LNCAP (cell line): ENCODE data around the gene EFNB3.

ENCODE experiments used
- CTCF ChIP-seq: fragments of 450-650 bp; IDR thresholded peaks from 2 replicates; pipeline ENCODE4 v1.5.1; 2017; ENCODE audit warnings: mild to moderate bottlenecking

EFNB3 gene

GRCh38 chr17:7716901-7717755 is 12.1 kb downstream of the EFNB3 start, which contains the start of gene DNAH2:
Gene DNAH2, plus strand, starts transcription at chr17:7717744. Its CDS starts 1,991 bp downstream, at chr17:7719735.
- TF ChIP-seq CTCF: peak; percentile 69

- no peak for TF ChIP-seq CTCF
These were observed 12.9 kb downstream of the EFNB3 start for GRCh38 chr17:7717756-7718350.

- TF ChIP-seq CTCF: no peak
These were observed 14.7 kb downstream of the EFNB3 start for GRCh38 chr17:7719661-7720060.

DNA sequence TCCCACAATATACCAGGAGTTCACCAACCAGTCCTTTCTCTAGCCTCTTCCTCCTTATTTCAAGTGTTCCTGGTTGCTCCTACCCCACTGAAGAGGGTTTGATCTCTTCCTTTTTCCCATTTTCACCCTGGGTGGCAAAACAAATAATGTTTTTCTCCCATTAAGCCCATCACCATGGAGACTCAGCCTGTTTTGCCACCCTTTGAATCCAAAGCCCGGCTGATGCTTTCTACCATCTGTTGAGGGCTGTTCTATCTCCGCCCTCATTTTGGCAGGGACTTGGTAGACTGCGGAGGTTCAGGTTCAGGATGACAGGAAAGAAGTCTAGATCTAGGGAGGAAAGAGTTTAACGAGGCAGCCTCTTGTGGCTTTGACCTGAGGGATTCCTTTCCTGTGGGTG is 15.1 kb downstream of the EFNB3 start:
- no peak for TF ChIP-seq CTCF

- no peak for TF ChIP-seq CTCF
These were observed 16.6 kb downstream of the EFNB3 start for GRCh38 chr17:7721612-7722011.

DNA sequence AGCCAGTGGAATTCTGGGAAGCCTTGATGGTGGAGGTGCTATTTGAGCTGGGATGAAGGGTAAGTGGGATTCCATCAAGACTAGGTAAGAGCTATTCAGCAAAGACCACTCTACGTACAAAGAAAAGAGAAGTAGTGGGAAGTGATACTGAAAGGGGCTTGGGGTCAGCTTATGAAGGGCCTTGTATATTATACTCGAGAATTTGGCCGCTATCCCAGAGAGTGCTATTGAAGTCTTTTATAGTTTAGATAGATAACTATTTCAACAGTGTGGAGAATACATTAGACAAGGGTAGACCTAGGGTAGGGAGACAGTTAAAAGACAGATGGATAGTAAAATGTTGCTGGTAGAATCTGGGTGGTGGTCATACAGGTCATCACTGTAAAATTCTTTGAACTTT is 22.9 kb downstream of the EFNB3 start:
- no peak for TF ChIP-seq CTCF

DNA sequence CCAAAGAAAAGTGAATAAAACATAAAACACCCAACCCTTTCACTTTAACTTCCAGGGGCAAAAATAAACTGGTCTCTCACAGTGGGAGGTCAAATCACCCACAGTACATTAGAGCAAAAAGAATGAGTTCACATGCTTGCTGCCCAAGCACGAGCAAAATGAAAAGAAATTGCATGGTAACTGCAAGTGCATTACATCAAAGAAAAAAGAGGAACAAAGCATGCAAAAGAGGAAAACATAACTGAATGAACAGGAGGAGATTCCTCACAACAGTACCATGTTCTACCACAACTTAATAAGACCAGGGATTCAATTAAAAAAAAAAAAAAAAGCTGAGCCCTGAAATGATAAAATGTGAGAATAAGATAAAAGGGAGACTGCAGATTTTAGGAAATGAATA is 24.8 kb downstream of the EFNB3 start:
- TF ChIP-seq CTCF: no peak
